Stimulated activated CD4-positive, alpha-beta T cell treated with anti-CD3 and anti-CD28 coated beads, Interleukin-15, amount 100 ng/mL, for 24 hours (primary cell): Measurements from ENCODE around the gene BOD1.

Source experiments
- DNase-seq: peaks from one replicate; pipeline ENCODE4 v3.0.0-alpha.2; 2020

The BOD1 gene

GRCh38 chr5:173638126-173639040 lies 21.9 kb upstream of the BOD1 start:
- no peak for DNase-seq

DNA sequence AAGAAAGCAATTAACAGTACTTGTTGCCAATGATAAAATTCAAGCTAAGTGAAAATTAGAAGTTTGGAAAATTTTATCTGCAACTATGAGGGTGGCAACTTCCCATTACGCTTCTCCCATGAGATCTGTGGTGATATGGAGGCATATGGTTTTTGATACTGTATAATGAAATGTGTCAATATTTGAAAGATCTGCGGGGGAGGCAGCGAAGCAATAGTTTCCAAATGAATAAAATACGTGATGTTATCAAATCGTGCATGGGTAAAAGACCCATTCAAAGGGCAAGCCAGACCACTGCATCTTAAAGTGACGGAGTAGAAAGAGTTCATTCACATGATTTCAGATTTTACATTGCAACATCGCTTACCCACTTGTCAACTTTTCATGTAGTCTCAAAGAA lies 20.9 kb upstream of the BOD1 start:
- DNase-seq: peak; percentile 33

- DNase-seq: no peak
Measured at GRCh38 chr5:173634465-173634983, 18.1 kb upstream of the BOD1 start.

DNA sequence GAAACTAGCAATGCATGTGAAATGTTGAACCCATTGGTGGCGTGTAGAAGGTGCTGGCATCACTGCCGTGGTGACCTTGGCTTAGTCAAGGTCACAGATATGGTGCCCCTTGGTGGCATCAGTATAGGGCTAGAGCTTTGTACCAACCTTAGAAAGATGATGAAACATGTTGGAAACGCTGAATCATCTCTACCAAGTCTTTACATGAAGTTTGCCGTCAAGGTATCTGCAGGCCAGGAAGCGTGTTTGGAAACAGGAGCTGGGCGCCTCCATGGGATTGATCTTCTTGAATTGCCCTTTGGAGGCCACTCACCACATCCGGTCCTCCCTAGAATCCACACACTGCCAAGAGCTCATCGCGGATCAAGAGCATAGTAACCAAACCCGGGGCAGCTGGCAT lies 16.9 kb upstream of the BOD1 start:
- no peak for DNase-seq

GRCh38 chr5:173631478-173631877 lies 15.0 kb upstream of the BOD1 start:
- no peak for DNase-seq

DNA sequence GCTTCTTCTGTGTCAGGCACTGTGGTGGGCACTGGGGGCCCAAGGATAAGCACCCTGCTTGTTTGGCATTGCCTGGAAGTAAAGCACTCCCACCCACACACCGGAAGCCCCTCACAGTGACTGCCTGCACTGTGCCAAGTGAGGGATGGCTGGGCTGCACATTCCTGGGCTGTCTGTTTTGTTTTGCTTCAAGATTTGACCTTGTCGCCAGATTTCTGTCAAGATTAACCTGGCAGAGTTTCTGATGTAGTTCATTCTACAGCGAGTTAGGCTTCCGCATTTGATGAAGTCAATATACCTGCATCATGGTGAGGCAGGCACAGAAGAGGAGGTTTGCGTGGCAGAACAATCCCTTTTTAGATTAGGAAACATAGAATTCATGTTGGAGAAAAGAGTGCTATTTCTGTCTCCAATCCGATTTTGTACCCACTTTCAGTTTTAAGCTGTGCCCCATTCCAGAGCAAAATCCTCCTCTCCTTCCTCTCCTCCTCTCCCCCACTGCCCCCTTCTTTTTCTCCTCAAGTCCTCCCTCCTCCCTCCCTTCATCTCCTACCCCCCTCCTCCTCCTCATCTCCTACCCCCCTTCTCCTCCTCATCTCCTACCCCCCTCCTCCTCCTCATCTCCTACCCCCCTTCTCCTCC lies 14.4 kb upstream of the BOD1 start:
- no peak for DNase-seq

DNA sequence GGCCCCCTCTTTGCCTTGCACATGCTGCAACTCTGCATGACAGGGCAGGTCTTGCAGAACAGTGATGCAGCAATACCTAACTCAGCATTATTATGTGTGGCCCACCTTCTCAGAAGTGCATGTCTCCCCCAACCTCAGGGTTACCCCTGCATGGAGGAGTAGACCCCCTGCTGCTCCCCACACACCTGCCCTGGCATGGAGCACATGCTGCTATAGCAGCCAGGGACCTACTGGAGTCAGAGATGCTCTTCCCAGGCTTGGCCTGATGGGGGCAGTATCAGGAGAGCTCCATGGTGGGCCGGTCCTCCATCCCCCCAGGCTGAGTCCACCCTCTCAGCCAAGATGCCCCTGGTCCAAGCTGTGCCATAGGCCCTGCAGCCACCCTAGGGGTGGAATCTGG lies 13.2 kb upstream of the BOD1 start:
- DNase-seq: peak; percentile 13

GRCh38 chr5:173628501-173628900 lies 12.1 kb upstream of the BOD1 start:
- no peak for DNase-seq

DNA sequence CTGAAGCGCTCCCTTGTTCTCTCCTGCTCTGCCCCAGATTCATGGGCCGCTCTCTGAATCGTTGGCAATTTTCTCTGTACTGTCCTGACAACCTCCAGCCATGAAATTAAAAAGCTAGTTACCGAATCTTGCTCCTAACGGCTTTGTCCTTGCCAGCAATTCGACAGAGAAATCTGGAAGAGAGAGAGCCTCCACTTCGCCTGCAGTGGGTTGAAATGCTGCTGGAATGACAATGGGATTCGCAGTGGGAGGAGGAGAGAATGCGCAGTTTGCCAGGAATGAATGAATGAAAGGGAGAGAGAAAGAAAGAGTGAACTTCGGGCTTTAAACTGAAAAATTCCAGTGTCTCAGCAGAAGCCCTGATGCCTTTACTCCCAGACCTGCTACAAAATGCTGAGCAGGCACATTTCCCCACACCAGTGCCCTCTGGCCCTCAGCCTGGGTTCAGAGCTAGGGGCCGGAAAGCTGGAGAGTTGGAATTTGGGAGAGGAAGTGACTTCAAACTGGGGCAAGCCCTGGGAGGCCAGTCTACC lies 11.5 kb upstream of the BOD1 start:
- no peak for DNase-seq

GRCh38 chr5:173627271-173627670 lies 10.8 kb upstream of the BOD1 start:
- DNase-seq: no peak

DNA sequence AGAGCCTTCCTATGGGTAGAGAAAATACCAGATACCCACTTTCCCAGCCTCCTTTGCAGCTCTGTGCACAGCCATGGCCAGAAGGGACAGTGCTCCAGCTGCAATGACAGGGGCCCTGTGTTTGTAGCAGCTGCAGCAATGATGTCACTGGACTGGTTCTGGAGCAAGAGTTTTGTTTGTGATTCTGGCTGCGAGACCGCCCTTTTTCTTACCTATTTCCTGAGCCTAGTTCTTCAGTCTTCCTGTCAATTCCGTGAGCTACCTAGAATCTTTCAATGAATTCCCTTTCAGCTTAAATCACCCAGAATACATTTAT lies 10.0 kb upstream of the BOD1 start:
- DNase-seq: no peak

DNA sequence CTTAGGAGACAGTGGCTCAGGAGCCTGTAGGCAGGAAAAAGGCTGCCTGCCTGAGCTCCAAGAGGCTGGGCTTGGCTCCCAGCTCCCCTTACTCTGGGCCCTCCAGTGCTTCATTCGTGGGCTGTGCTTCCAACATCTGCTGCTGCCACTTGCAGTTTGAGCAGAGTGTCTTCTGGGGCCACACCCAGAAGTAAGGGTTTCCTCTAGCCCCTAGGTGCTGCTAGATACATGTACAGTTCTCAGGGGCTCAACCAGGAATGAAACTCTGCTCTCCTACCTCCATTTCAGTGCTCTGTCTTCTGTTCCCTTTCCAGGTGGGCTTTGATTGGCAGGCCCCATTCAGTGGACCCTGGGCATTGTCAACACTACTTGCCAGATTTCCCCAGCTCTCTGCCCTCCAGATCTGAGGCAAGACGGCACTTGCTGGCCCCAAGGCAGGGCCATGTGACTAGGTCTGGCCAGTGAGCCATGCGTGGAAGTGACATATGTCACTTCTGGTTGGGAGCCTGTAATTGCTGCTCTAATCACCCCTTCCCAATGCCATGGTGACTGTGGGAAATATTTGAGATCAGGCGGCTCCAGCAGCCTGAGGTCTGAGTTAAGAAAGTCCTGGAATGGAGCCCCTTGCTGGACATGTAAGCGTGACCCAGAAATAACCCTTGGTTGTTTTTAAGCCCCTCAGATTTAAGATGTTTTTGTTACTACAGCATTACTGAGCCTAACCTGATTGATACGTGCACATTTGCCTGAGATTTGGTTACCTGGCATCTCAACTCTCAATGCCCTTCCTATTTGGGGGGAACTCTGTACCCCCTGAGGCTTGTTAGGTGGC lies 9.4 kb upstream of the BOD1 start:
- no peak for DNase-seq

DNA sequence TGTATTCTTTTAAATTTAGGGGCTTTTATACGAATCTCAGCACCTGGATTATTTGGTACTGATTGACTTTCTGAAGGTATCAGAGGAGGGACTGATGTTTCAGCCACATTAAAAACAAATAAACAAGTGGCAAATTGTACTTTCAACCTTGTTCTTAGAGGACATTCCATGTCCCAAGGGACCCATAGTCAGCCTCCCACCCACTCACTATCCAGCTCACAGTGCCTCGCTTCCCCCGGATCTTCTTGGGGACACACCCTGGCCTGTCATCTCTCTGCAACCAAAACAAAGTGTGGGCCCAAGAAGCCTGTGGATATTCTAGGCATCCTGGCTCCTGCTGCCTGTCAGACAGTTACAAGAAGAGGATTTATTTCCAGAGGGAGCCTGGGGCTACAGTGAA lies 8.8 kb upstream of the BOD1 start:
- no peak for DNase-seq

DNA sequence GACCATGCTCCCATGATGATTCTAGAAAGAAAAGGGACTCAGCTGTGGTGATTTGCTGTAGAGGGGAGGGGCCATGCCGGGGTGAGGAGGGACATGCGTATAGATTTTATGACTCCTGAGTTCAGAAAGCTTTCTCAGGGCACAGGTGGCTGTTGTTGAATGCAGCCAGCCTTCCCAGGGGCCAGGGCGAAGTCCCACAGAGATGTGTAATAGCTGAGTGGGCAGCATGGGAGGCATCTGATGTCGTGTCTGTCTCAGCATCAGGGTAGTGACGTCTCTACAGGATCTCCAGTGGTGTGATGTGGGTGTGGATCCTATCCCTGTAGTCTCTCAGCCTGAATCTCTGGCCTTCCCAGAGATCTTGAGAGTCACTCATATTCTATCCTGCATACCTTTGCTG lies 7.8 kb upstream of the BOD1 start:
- no peak for DNase-seq

DNA sequence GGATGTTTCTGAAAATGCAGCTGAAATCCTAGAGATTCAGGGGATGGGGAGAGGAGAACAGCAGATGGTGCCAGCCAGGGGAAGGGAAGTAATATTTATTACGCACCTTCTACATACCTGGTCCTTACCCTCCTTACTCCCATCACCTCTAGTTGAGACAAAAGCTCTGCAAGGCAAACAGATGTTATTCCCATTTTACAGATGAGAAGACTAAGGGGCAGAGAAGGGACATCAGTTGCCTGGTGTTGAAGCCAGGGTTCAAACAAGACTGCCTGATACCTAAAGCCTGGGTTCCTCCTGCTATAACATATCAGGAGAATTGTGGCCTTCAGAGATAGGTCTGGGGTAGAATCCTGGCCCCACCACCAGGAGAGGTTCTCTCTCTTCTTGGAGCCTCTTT lies 7.3 kb upstream of the BOD1 start:
- DNase-seq: no peak

DNA sequence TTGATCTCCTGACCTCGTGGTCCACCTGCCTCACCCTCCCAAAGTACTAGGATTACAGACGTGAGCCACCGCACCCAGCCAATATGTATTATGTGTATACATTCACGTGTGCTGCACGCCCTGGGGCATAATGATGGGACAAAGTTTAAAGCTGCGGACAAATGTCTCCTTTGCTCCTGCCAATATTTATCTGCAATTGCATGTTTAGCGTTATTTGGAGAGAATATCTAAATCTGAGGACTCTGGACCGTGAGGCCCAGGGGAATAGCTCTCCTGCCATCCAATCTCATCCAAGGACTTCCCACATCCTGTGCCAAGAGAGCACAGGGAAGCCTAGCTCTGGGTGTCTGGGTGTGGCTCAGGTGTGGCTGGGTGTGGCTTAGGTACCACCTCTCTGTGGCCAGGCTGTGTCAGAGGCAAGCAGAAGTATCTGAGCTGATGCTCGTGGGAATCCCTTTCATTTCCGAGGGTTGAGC lies 6.9 kb upstream of the BOD1 start:
- DNase-seq: no peak

- no peak for DNase-seq
Measured at GRCh38 chr5:173622183-173623047, 6.0 kb upstream of the BOD1 start.

- DNase-seq: no peak
Measured at GRCh38 chr5:173620784-173621183, 4.3 kb upstream of the BOD1 start.

DNA sequence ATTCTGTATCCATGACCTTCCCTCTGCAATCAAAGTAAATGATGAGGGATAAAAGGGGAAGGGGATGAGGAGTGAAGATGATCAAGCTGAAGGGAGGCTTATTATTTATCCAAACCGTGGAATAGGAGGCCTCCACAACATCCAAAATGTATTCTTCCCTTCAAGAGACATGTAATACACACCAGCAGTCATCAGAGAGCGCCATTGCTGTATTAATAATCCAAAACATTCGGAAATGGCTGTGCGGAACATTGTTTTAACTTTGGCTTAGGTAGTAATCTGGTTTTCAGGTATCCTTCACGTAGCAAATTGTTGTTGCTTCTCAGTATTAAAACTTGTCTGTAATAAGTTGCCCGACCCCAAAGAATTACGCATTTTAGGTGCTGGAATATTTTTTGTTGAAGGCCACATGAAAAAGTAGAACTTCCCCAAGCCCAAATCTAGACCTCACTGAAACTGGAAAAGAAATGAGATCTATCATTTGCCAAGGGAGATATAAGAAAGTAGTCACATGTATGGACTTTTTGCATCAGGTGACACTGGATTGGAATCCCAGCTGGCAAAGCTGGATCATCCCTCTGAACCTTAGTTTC lies 2.6 kb upstream of the BOD1 start:
- peak; percentile 44 for DNase-seq

DNA sequence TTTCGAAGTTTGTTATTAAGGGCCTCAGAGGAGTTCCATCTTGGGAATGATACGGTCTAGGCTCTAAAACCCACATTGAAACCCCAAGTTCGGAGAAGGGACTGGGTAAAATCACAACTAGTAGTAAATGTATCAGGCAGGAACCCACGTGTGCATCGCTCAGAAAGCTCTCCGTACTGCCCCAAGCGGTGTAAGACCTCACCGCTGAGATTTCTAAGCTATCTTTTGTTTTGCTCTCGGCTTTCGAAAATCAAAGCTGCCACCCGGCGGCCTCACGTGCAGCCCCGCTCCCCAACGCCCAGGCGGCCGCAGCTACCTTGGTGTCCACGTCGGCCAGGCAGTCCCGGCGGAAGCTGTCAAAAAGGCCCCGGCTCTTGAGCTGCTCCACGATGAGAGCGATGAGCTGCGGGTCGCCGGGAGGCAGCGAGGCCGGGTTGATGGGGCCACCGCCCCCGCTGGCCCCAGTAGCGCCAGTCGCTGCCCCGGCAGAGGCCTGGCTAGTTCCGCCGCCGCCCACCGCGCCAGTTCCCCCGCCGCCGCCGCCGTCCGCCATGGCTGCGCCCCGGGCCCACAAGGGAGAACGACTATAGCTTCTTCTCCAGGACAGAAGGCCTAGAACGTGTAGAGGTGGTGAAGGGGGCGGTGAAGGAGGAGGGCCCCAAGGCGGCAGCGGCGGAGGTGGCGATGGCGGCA lies 420 bp downstream of the BOD1 start:
- peak; percentile 75 for DNase-seq

DNA sequence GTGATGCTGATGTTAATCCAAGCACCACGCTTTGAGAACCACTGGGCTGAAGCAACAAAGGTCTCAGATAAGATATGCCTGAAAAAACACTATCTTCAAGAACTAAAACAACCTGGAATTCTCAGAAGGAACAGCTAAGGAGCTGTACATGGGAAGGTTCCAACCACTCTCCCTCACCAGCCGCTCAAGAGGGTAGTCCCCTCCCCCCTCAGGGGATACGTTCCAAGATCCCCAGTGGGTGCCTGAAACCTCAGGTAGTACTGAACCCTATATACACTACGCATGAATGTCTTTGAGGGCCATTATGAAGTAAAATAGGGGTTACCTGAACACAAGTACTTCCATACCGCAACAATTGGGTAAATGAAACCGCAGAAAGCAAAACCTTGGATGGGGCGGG lies 1.9 kb downstream of the BOD1 start:
- DNase-seq: no peak
